CD4-positive, CD25-positive, alpha-beta regulatory T cell (primary cell): Measurements from ENCODE around the gene SCT. TPM values are rescaled to one million over a fixed set of nuclear protein-coding genes. Genes with fewer than 3 reads are reported as not detected.
"Not testable (repeated sequence)": the region's sequence is repeated elsewhere in the genome, so short reads cannot be mapped to it uniquely, and the experiment has no call there.

Experiments
- ATAC-seq, 2 donors: fragments of 150-1000 bp; cut with Tn5 transposase; one replicate each; pipeline ENCODE4 v1.10.0; 2021; ENCODE audit warnings: low read depth in 2 of 2, moderate number of reproducible peaks in 2 of 2, moderate library complexity in 1 of 2
- DNase-seq, 3 donors: peaks; one replicate each; pipeline versions ENCODE4 v3.0.0 to v3.0.0-alpha.2; 2012 to 2022; ENCODE audit warnings: mixed read lengths in 1 of 3
- H3K27ac ChIP-seq: one replicate; pipeline ENCODE4 v1.7.0; 2013; ENCODE audit warnings: mild to moderate bottlenecking, low read length; ENCODE audit not compliant: insufficient read depth, poor library complexity, severe bottlenecking
- H3K27me3 ChIP-seq: one replicate; pipeline ENCODE4 v1.7.0; 2013; ENCODE audit warnings: low read length; ENCODE audit not compliant: control insufficient read depth, insufficient read depth
- H3K36me3 ChIP-seq: one replicate; pipeline ENCODE4 v1.7.0; 2013; ENCODE audit warnings: mild to moderate bottlenecking, low read length, moderate library complexity; ENCODE audit not compliant: control insufficient read depth, insufficient read depth
- H3K4me1 ChIP-seq: 2 replicates; pipeline ENCODE4 v1.7.0; 2013; ENCODE audit warnings: mild to moderate bottlenecking, low read length; ENCODE audit not compliant: insufficient read depth, control insufficient read depth, poor library complexity, severe bottlenecking
- H3K4me3 ChIP-seq: one replicate; pipeline ENCODE4 v1.7.0; 2013; ENCODE audit warnings: low read depth, mild to moderate bottlenecking, low read length, moderate library complexity
- H3K9me3 ChIP-seq, 2 experiments: 1 replicate in 1 of 2; 2 replicates in 1 of 2; pipeline ENCODE4 v1.7.0; 2013; ENCODE audit warnings: low read length in 2 of 2, mild to moderate bottlenecking in 1 of 2, moderate library complexity in 1 of 2; ENCODE audit not compliant: control insufficient read depth in 2 of 2
- H3K27ac Mint-ChIP-seq, 3 donors: one replicate each; pipeline ENCODE4 v1.8.0; 2020 to 2022; ENCODE audit warnings: mild to moderate bottlenecking in 3 of 3, mixed read lengths in 3 of 3, moderate library complexity in 2 of 3
- H3K27me3 Mint-ChIP-seq: one replicate; pipeline ENCODE4 v1.8.0; 2022; ENCODE audit warnings: mild to moderate bottlenecking, mixed read lengths
- H3K36me3 Mint-ChIP-seq: one replicate; pipeline ENCODE4 v1.8.0; 2020; ENCODE audit warnings: mixed read lengths
- H3K4me1 Mint-ChIP-seq, 4 donors: one replicate each; pipeline ENCODE4 v1.8.0; 2020 to 2022; ENCODE audit warnings: mixed read lengths in 4 of 4, mild to moderate bottlenecking in 1 of 4
- H3K4me3 Mint-ChIP-seq, 4 donors: one replicate each; pipeline ENCODE4 v1.8.0; 2020 to 2022; ENCODE audit warnings: mild to moderate bottlenecking in 4 of 4, mixed read lengths in 4 of 4, moderate library complexity in 3 of 4
- H3K9me3 Mint-ChIP-seq, 7 donors: one replicate each; pipeline ENCODE4 v1.8.0; 2020 to 2022; ENCODE audit warnings: mixed read lengths in 7 of 7, mild to moderate bottlenecking in 3 of 7, moderate library complexity in 2 of 7
- polyA plus RNA-seq, 4 donors: library from polyadenylated mRNA; unstranded; fragments of 300-500 nt; fragmentation: Illumina TruSeq; gene quantifications; one replicate each; pipeline ENCODE4 v1.2.3, GENCODE V29; 2021
- total RNA-seq: library from RNA; stranded (reverse); gene quantifications from one replicate; pipeline ENCODE4 v1.2.3, GENCODE V29; 2022

The SCT gene
- total and polyA plus RNA-seq, 5 donors from 2014 or later = not detected

- peaks cover 19% of the 10 kb centered on the region for H3K36me3 ChIP-seq
- H3K4me1 Mint-ChIP-seq = peaks cover 0 to 4% (median 0%) of the 10 kb centered on the region in 4 donors
- peaks cover 4% of the 10 kb centered on the region for H3K36me3 Mint-ChIP-seq
- H3K4me3 Mint-ChIP-seq = no peak overlapping the region
- no peaks in the 10 kb centered on the region for H3K4me1 ChIP-seq
- no peak for ATAC-seq
- no peaks in the 10 kb centered on the region for H3K27me3 Mint-ChIP-seq
- H3K27ac ChIP-seq = no peak overlapping the region
- H3K9me3 ChIP-seq = no peaks in the 10 kb centered on the region
- no peak for DNase-seq
- no peak overlapping the region for H3K27ac Mint-ChIP-seq
- no peaks in the 10 kb centered on the region for H3K27me3 ChIP-seq
- H3K9me3 Mint-ChIP-seq = no peaks in the 10 kb centered on the region
- no peak overlapping the region for H3K4me3 ChIP-seq
These were observed 33.3 kb upstream of the SCT start for GRCh38 chr11:660281-660680.

GRCh38 chr11:659532-660085 is 32.6 kb upstream of the SCT start:
- Histone ChIP-seq H3K27me3 (no peaks in the 10 kb centered on the region), H3K9me3 (no peaks in the 10 kb centered on the region), H3K4me1 (no peaks in the 10 kb centered on the region), H3K27ac (no peak overlapping the region), H3K4me3 (no peak overlapping the region), H3K36me3 (peaks cover 19% of the 10 kb centered on the region)
- peaks cover 3% of the 10 kb centered on the region for H3K36me3 Mint-ChIP-seq
- DNase-seq = no peak
- H3K9me3 Mint-ChIP-seq = no peaks in the 10 kb centered on the region
- H3K27me3 Mint-ChIP-seq = no peaks in the 10 kb centered on the region
- H3K27ac Mint-ChIP-seq = no peak overlapping the region
- ATAC-seq = no peak
- H3K4me1 Mint-ChIP-seq = peaks cover 0 to 4% (median 0%) of the 10 kb centered on the region in 4 donors
- no peak overlapping the region for H3K4me3 Mint-ChIP-seq

- no peak overlapping the region for H3K27ac ChIP-seq
- peaks cover 0 to 2% (median 0%) of the 10 kb centered on the region in 4 donors for H3K4me1 Mint-ChIP-seq
- DNase-seq (no peak), ATAC-seq (no peak)
- H3K9me3 Mint-ChIP-seq = no peaks in the 10 kb centered on the region
- H3K27me3 ChIP-seq = no peaks in the 10 kb centered on the region
- H3K36me3 ChIP-seq = peaks cover 18% of the 10 kb centered on the region
- H3K4me1 ChIP-seq = no peaks in the 10 kb centered on the region
- H3K4me3 Mint-ChIP-seq = no peak overlapping the region
- no peak overlapping the region for H3K4me3 ChIP-seq
- no peaks in the 10 kb centered on the region for H3K9me3 ChIP-seq
- peaks cover 6% of the 10 kb centered on the region for H3K36me3 Mint-ChIP-seq
- H3K27me3 Mint-ChIP-seq = no peaks in the 10 kb centered on the region
- no peak overlapping the region for H3K27ac Mint-ChIP-seq
These were observed 30.7 kb upstream of the SCT start for GRCh38 chr11:657691-658126.

GRCh38 chr11:656866-657265 is 29.9 kb upstream of the SCT start:
- no peaks in the 10 kb centered on the region for H3K27me3 ChIP-seq
- H3K9me3 ChIP-seq = no peaks in the 10 kb centered on the region
- Mint-ChIP-seq H3K9me3 (no peaks in the 10 kb centered on the region), H3K36me3 (peaks cover 12% of the 10 kb centered on the region), H3K4me3 (no peak overlapping the region), H3K27ac (no peak overlapping the region), H3K4me1 (no peaks in the 10 kb centered on the region), H3K27me3 (no peaks in the 10 kb centered on the region)
- no peaks in the 10 kb centered on the region for H3K4me1 ChIP-seq
- no peak overlapping the region for H3K4me3 ChIP-seq
- no peak overlapping the region for H3K27ac ChIP-seq
- DNase-seq (no peak), ATAC-seq (no peak)
- peaks cover 19% of the 10 kb centered on the region for H3K36me3 ChIP-seq

- Histone ChIP-seq H3K27me3 (no peaks in the 10 kb centered on the region), H3K36me3 (peaks cover 21% of the 10 kb centered on the region), H3K4me1 (no peaks in the 10 kb centered on the region), H3K4me3 (no peak overlapping the region), H3K9me3 (no peaks in the 10 kb centered on the region), H3K27ac (no peak overlapping the region)
- Mint-ChIP-seq H3K4me1 (no peaks in the 10 kb centered on the region), H3K4me3 (no peak overlapping the region), H3K9me3 (no peaks in the 10 kb centered on the region), H3K27ac (no peak overlapping the region), H3K36me3 (peaks cover 12% of the 10 kb centered on the region), H3K27me3 (no peaks in the 10 kb centered on the region)
- DNase-seq (no peak), ATAC-seq (no peak)
These were observed 29.4 kb upstream of the SCT start for GRCh38 chr11:656426-656825.

GRCh38 chr11:655036-655726 is 28.2 kb upstream of the SCT start:
- H3K4me1 Mint-ChIP-seq = no peaks in the 10 kb centered on the region
- no peaks in the 10 kb centered on the region for H3K9me3 Mint-ChIP-seq
- H3K9me3 ChIP-seq = no peaks in the 10 kb centered on the region
- H3K36me3 ChIP-seq = peaks cover 21% of the 10 kb centered on the region
- peaks cover 12% of the 10 kb centered on the region for H3K36me3 Mint-ChIP-seq
- H3K27me3 ChIP-seq = no peaks in the 10 kb centered on the region
- H3K4me3 ChIP-seq = no peak overlapping the region
- DNase-seq (no peak), ATAC-seq (no peak)
- H3K27ac ChIP-seq = no peak overlapping the region
- H3K4me3 Mint-ChIP-seq = no peak overlapping the region
- no peaks in the 10 kb centered on the region for H3K27me3 Mint-ChIP-seq
- no peak overlapping the region for H3K27ac Mint-ChIP-seq
- H3K4me1 ChIP-seq = no peaks in the 10 kb centered on the region

- H3K4me3 ChIP-seq, H3K27me3 Mint-ChIP-seq, ATAC-seq, H3K4me3 Mint-ChIP-seq, DNase-seq, H3K27ac ChIP-seq, H3K9me3 Mint-ChIP-seq, H3K4me1 ChIP-seq, H3K9me3 ChIP-seq, H3K4me1 Mint-ChIP-seq, H3K27ac Mint-ChIP-seq, H3K27me3 ChIP-seq: not testable (repeated sequence)
- peaks cover 16% of the 10 kb centered on the region for H3K36me3 ChIP-seq
- peaks cover 10% of the 10 kb centered on the region for H3K36me3 Mint-ChIP-seq
These were observed 27.5 kb upstream of the SCT start for GRCh38 chr11:654444-654843.

- no peaks in the 10 kb centered on the region for H3K4me1 ChIP-seq
- H3K27ac ChIP-seq = no peak overlapping the region
- Mint-ChIP-seq H3K36me3 (peaks cover 9% of the 10 kb centered on the region), H3K4me3 (no peak overlapping the region), H3K4me1 (no peaks in the 10 kb centered on the region), H3K9me3 (no peaks in the 10 kb centered on the region), H3K27ac (no peak overlapping the region), H3K27me3 (no peaks in the 10 kb centered on the region)
- H3K36me3 ChIP-seq = peaks cover 10% of the 10 kb centered on the region
- H3K9me3 ChIP-seq = no peaks in the 10 kb centered on the region
- no peaks in the 10 kb centered on the region for H3K27me3 ChIP-seq
- DNase-seq = no peak
- H3K4me3 ChIP-seq = no peak overlapping the region
- ATAC-seq = no peak
These were observed 26.9 kb upstream of the SCT start for GRCh38 chr11:653837-654236.
